Left ventricle myocardium inferior (tissue), 1 donor: ENCODE data around the gene B3GNT7. TPM values are rescaled to one million over a fixed set of nuclear protein-coding genes. Genes with fewer than 3 reads are reported as not detected.

Experiments used
- DNase-seq: peaks from one replicate; pipeline ENCODE4 v3.0.0-alpha.2; 2020
- H3K27ac ChIP-seq: fragments of 200-600 bp; replicated peaks from 2 replicates; pipeline ENCODE4 v1.8.0; 2021
- H3K27me3 ChIP-seq: fragments of 200-600 bp; 2 replicates; pipeline ENCODE4 v1.8.0; 2021; ENCODE audit warnings: low read depth
- H3K36me3 ChIP-seq: fragments of 200-600 bp; 2 replicates; pipeline ENCODE4 v1.8.0; 2021
- H3K4me1 ChIP-seq: fragments of 200-600 bp; 2 replicates; pipeline ENCODE4 v1.8.0; 2021
- H3K4me3 ChIP-seq: fragments of 200-600 bp; 2 replicates; pipeline ENCODE4 v1.8.0; 2021; ENCODE audit warnings: mild to moderate bottlenecking, moderate library complexity
- H3K9me3 ChIP-seq: fragments of 200-600 bp; replicated peaks from 2 replicates; pipeline ENCODE4 v1.8.0; 2021
- CTCF ChIP-seq: fragments of 200-600 bp; IDR thresholded peaks from 2 replicates; pipeline ENCODE4 v1.8.0; 2021; ENCODE audit warnings: antibody characterized with exemption, mild to moderate bottlenecking, borderline replicate concordance
- intact Hi-C: fragments of 100-400 bp; cut with micrococcal nuclease; formaldehyde crosslinking; loops from one replicate; pipeline ENCODE4 v1.11.0; 2022
- total RNA-seq: library from RNA; stranded (reverse); fragmentation: NEBNext Ultra II Directional; extraction: Animal tissue kit (Norgen Biotek cat#: 25700); gene quantifications from one replicate; pipeline ENCODE4 v1.2.1, GENCODE V29; 2021
- donor health status: DM: no; HTN: yes; CAD: no; lungs with severe emphysema.

Gene B3GNT7
- total RNA-seq, 1 donor from 2014 or later = 2.4 TPM

GRCh38 chr2:231379266-231380215, 16.0 kb upstream of the B3GNT7 start:
- no peak for DNase-seq
- TF ChIP-seq CTCF = no peak
- intact Hi-C loops = no loop called here
- Histone ChIP-seq H3K9me3 (peaks cover 2% of the 10 kb centered on the region), H3K27ac (no peak overlapping the region), H3K4me1 (peaks cover 5% of the 10 kb centered on the region), H3K27me3 (no peaks in the 10 kb centered on the region), H3K36me3 (no peaks in the 10 kb centered on the region), H3K4me3 (no peak overlapping the region)

- H3K9me3 ChIP-seq = peaks cover 9% of the 10 kb centered on the region
- no peak overlapping the region for H3K27ac ChIP-seq
- no peaks in the 10 kb centered on the region for H3K36me3 ChIP-seq
- H3K4me3 ChIP-seq = no peak overlapping the region
- DNase-seq = no peak
- H3K4me1 ChIP-seq = peaks cover 5% of the 10 kb centered on the region
- no peak for TF ChIP-seq CTCF
- intact Hi-C loops = no loop called here
- no peaks in the 10 kb centered on the region for H3K27me3 ChIP-seq
Observed at GRCh38 chr2:231380307-231380706, 15.2 kb upstream of the B3GNT7 start.

DNA sequence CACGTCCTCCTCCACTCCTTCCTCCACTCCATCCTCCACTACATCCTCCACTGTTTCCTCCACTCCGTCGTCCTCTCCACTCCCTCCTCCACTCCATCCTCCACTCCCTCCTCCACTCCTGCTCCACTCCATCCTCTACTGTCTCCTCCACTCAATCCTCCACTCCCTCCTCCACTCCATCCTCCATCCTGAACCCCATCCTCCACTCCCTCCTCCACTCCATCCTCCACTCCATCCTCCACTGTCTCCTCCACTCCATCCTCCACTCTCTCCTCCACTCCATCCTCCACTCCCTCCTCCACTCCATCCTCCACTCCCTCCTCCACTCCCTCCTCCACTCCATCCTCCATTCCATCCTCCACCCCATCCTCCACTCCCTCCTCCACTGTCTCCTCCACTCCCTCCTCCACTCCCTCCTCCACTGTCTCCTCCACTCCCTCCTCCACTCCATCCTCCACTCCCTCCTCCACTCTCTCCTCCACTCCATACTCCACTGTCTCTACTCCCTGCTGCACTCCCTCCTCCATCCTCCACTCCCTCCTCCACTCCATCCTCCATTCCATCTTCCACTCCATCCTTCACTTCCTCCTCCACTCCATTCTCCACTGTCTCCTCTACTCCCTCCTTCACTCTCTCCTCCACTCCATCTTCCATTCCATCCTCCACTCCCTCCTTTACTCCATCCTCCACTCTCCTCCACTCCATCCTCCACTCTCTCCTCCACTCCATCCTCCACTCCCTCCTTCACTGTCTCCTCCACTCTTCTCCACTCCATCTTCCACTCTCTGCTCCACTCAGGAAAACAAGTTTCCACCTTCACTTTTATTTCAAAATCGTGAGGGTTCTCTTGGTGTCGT, 14.3 kb upstream of the B3GNT7 start:
- H3K4me1 ChIP-seq = peaks cover 5% of the 10 kb centered on the region
- no peak for TF ChIP-seq CTCF
- intact Hi-C loops = no loop called here
- no peaks in the 10 kb centered on the region for H3K36me3 ChIP-seq
- no peak overlapping the region for H3K27ac ChIP-seq
- DNase-seq = no peak
- no peak overlapping the region for H3K4me3 ChIP-seq
- H3K27me3 ChIP-seq = no peaks in the 10 kb centered on the region
- H3K9me3 ChIP-seq = peaks cover 13% of the 10 kb centered on the region

DNA sequence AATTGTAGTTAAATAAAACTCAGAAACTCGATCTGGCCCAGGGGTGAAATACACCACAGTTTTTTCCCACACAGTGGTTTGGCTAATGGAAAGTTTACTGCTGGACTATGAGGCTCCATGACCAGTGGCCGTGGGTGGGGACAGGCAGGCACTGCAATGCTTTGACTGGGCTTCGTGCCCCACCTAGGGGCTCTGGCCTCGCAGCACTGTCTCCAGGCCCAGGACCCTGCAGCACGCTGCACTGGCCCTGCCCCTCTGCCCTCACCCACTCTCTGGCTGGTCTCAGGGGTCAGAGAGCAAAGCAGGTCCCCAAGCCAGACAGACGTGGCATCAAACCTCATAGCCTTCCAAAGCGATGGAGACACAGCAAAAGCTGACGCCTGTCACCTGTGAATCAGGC, 13.4 kb upstream of the B3GNT7 start:
- Histone ChIP-seq H3K36me3 (no peaks in the 10 kb centered on the region), H3K4me1 (peaks cover 5% of the 10 kb centered on the region), H3K27me3 (no peaks in the 10 kb centered on the region), H3K27ac (no peak overlapping the region), H3K9me3 (peaks cover 13% of the 10 kb centered on the region), H3K4me3 (no peak overlapping the region)
- DNase-seq = no peak
- intact Hi-C loops = no loop called here
- no peak for TF ChIP-seq CTCF

GRCh38 chr2:231383416-231384108, 11.9 kb upstream of the B3GNT7 start:
- intact Hi-C loops = no loop called here
- no peak overlapping the region for H3K27ac ChIP-seq
- TF ChIP-seq CTCF = no peak
- no peak for DNase-seq
- peaks cover 5% of the 10 kb centered on the region for H3K4me1 ChIP-seq
- peaks cover 13% of the 10 kb centered on the region for H3K9me3 ChIP-seq
- no peaks in the 10 kb centered on the region for H3K27me3 ChIP-seq
- no peak overlapping the region for H3K4me3 ChIP-seq
- no peaks in the 10 kb centered on the region for H3K36me3 ChIP-seq
